Effector CD8-positive, alpha-beta T cell (primary cell): ENCODE results near the gene PPP2R5C.
A peak's percentile ranks its signal among the peaks of the same experiment; 100 is the strongest.

ENCODE experiments used
- DNase-seq: peaks from one replicate; lab custom pipeline; 2025; lab: John Stamatoyannopoulos, UW

Gene PPP2R5C

DNA sequence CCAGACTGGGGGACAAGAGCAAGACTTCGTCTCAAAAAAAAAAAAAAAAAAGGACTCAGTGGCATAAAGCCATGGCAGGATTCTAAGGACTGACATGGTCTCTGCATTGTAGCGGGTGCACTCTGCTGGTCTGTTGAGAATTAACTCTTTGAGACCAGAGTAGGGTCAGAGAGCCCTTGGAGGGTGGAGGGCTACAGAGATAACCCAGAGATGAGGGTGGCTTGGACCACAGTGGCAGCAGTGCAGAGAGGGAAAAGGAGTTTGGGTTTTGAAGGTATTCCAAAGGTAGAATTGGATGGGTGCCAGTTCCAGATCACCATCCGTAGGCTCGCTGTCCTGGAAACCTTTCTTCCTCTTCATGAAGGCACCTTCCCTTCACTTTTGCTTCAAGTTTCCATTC lies 188.6 kb downstream of the PPP2R5C start:
- no peak for DNase-seq

DNA sequence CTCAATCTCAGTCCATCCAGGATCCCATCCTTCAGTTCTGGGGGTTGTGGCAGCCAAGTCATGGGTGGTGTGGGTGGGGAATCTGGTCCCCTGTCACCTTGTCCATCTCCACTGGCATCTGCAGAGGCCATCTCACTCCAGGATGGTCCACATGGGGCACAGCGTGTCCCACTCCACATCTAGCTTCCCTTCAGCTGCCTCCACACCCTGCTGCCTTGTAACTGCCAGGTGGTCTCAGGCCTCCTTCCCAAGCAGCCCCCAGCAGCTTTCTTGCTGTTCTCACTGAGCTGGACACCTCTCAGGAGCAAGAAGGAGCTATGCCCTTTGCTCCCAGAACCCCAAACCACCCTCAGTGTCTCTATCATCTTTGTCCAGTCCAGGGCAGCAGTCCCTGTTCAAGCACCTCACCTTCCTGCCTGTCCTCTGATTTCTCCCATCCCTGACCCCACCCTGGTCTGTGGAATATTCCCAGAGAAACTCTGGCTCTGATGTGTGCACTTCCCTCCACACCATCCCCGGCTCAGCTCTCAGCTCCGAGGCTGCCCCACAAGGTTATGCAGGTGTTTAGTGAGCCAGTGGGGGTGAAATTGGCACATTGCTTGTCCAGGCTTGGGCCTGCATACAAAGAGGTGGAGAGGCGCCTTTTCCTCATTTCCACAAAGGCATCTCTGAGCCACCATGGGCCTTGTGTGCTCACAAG lies 189.2 kb downstream of the PPP2R5C start:
- no peak for DNase-seq

DNA sequence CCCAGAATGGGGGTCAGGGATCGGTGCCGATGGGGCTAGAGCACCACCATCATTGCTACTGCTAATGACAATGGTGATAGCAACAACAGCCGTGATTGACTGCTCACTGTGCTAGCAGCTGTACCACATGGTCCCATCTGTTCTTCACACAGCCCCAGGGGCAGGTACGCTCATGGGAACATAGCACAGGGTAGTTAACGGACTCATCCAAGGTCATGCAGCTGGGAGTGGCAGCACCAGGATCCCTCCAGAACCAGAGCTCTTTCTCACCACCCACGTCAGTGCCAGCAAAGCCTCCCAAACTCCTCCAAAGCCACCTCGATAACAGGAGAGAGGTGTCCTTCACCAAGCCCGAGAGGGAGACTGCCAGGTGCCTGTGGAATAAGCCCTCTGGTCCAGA lies 191.6 kb downstream of the PPP2R5C start:
- no peak for DNase-seq

- no peak for DNase-seq
Observed at GRCh38 chr14:101954501-101954900, 193.0 kb downstream of the PPP2R5C start.

GRCh38 chr14:101955695-101956161 lies 194.2 kb downstream of the PPP2R5C start:
- DNase-seq: no peak

- no peak for DNase-seq
Observed at GRCh38 chr14:101956179-101956885, 194.8 kb downstream of the PPP2R5C start.

- DNase-seq: no peak
Observed at GRCh38 chr14:101957406-101958234, 196.1 kb downstream of the PPP2R5C start.

GRCh38 chr14:101958418-101959180 lies 197.1 kb downstream of the PPP2R5C start:
- DNase-seq: no peak

DNA sequence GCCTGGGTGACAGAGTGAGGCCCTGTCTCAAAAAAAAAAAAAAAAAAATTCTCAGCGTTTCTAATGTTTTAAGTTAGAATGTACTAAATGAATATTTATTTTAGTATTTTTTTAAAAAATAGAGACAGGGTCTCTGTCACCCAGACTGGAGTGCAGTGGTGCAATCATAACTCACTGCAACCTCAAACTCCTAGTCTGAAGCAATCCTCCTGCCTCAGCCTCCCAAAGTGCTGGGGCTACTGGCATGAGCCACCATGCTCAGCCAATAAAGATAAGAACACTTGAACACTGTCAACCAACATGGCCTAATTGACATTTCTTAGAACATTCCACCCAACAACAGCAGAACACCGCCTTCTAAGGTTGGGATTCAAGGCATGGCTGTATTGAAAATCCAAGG lies 197.8 kb downstream of the PPP2R5C start:
- no peak for DNase-seq

GRCh38 chr14:101960225-101960624 lies 198.7 kb downstream of the PPP2R5C start:
- no peak for DNase-seq

- peak; percentile 49 for DNase-seq
Observed at GRCh38 chr14:101961011-101961721, 199.7 kb downstream of the PPP2R5C start.

GRCh38 chr14:101961746-101962502 lies 200.4 kb downstream of the PPP2R5C start:
- DNase-seq: no peak

- no peak for DNase-seq
Observed at GRCh38 chr14:101962503-101962874, 201.0 kb downstream of the PPP2R5C start.

DNA sequence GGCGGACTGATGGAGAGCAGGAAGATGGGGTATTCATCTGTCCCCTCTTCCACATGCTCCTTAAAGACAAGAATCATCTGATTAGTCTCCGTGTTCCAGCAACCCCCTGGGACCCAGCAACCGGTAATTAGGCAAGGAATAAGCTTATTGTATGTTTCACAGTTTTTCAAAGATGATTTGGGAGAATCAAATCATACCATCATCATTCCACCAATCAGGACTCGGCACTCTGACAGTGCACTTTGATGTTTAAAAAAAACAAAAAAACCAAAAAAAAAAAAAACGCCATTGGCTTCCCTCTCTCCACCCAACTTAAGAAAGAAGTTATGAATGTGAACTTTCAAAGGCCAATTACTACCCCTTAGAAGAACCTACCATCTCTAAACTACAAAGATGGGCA lies 201.5 kb downstream of the PPP2R5C start:
- DNase-seq: no peak

DNA sequence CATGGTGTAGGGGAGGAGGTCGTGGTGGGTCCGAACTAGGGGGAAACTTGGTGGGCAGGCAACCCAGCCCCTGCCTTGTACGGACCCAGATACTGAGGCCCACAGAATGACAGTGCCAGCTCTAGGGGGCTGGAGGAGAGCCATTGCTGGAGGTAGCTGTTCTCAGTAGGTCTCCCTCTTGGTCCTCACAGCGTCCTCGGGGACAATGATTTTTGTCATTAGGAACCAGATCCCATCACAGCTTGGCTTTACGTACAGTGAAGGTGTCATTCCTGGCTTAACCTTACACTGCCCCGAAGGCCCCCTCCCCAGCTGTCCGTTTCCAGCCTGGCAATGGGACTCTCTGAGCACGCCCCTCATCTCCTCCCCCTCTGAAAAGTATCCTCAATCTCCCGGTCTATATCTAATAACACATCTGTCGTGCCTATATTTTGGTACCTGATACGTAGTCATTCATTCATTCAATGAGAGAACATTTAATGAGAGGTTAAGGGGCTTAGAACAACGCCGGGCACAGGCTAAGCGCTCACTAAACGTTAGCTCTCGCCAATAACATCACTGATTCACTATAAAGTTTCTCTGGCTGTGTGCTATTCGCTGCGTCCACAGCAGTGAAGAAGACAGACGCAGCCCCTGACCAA lies 202.3 kb downstream of the PPP2R5C start:
- no peak for DNase-seq

DNA sequence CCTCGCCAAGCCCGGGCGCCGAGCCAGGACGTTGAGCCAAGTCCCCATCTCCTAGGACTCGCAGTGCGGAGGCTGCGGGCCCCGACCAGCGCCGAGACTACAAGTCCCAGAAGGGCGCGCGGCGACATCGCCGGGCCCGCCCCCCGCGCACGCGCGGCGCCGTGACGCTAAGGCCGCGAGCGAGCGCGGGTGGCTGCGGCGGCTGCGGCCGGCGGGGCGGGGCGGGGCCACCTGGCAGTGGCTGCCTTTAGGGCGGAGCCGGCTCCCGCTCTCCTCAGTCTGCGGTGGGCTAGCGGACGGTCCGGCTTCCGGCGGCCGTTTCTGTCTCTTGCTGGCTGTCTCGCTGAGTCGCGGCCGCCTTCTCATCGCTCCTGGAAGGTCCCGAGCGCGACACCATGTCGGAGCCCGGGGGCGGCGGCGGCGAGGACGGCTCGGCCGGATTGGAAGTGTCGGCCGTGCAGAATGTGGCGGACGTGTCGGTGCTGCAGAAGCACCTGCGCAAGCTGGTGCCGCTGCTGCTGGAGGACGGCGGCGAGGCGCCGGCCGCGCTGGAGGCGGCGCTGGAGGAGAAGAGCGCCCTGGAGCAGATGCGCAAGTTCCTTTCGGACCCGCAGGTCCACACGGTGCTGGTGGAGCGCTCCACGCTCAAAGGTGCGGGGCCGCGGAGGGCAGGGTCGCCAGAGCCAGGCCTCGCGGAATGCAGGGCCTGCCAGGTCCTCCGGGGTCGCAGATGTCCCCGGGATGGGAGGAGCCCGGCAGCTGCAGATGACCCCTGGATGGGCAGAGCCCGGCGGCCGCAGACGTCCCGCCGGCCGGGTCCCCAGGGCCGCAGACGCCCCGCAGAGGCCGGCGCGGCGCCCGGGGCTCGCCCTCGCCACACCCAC lies 203.0 kb downstream of the PPP2R5C start, which contains the start of gene DYNC1H1:
Gene DYNC1H1, plus strand, starts transcription at position 277 of the 884 bp plus-strand sequence. Its CDS starts 119 bp downstream, at position 396.
- DNase-seq: peak; percentile 81

GRCh38 chr14:101965181-101965544 lies 203.7 kb downstream of the PPP2R5C start:
- peak; percentile 35 for DNase-seq

GRCh38 chr14:101965770-101966722 lies 204.5 kb downstream of the PPP2R5C start:
- DNase-seq: no peak
